ENCODE data around the gene MEX3A. TPM values are rescaled to one million over a fixed set of nuclear protein-coding genes. Genes with fewer than 3 reads are reported as not detected.

The MEX3A gene
- polyA plus RNA-seq, 2 of the 4 experiments (the other 2 are of a cell fraction): 1.8 to 4.9 TPM

- Histone ChIP-seq H3K4me2 (no peak overlapping the region), H3K4me3 (no peak overlapping the region), H3K27ac (peak overlapping the region; percentile 17 to 91; a peak in 3 of 6 replicates), H3K4me1 (peaks cover 64% of the 10 kb centered on the region), H3K9me3 (no peaks in the 10 kb centered on the region)
- ATAC-seq: no peak
- ChIA-PET POLR2A (interaction anchor here (0.6 to 2.1 kb wide), 4 partner anchors 16 to 31 kb away, joined by 3 to 14 read pairs (median 6); partner anchors contain the start of gene LMNA), CTCF (interaction anchor here (1.0 to 29.4 kb wide), 6 partner anchors 8 to 125 kb away, joined by 4 to 2239 read pairs (median 14); partner anchors contain the start of genes LMNA and SEMA4A)
- TF ChIP-seq RCOR1 (IDR thresholded peaks at IDR 0.05; ENCODE audit: low read depth, low read length) (no peak), RFX5 (IDR thresholded peaks at IDR 0.05) (no peak), CTCF (IDR thresholded peaks at IDR 0.05) (no peak), CBX8 (IDR thresholded peaks at IDR 0.05) (no peak)
- no peak for DNase-seq (ENCODE audit: low read depth in 1 of 2, low spot score in 1 of 2)
- no peak for FAIRE-seq
- WGBS (ENCODE audit: missing lambda C conversion rate): 92% methylated on average over 2 of the region's 2 CpGs
Measured at GRCh38 chr1:156098784-156099183, 16.5 kb upstream of the MEX3A start.

- 98% methylated on average over 9 of the region's 9 CpGs for WGBS (ENCODE audit: missing lambda C conversion rate)
- no peak for ATAC-seq
- TF ChIP-seq CBX2 (IDR thresholded peaks at IDR 0.05; ENCODE audit: borderline replicate concordance, low read depth) (no peak), CTCF (IDR thresholded peaks at IDR 0.05) (no peak), ATOH8 (CRISPR knock-in tag; IDR thresholded peaks at IDR 0.05; ENCODE audit: low read depth) (no peak), EHMT2 (IDR thresholded peaks at IDR 0.05; ENCODE audit: low read depth) (no peak)
- ChIA-PET CTCF (interaction anchor here (0.9 to 29.4 kb wide), 16 partner anchors 8 to 338 kb away, joined by 3 to 2239 read pairs (median 6); partner anchors contain the start of genes LMNA, PMF1, SEMA4A and SLC25A44), POLR2A (interaction anchor here (1.0 to 2.2 kb wide), 8 partner anchors 8 to 32 kb away, joined by 3 to 17 read pairs (median 7); partner anchors contain the start of gene LMNA)
- H3K4me2 ChIP-seq: peak overlapping the region; percentile 62; the same call in 1 of the 3 replicates
- peaks cover 52% of the 10 kb centered on the region for H3K4me1 ChIP-seq
- no peak for FAIRE-seq
- no peak overlapping the region for H3K4me3 ChIP-seq
- no peaks in the 10 kb centered on the region for H3K9me3 ChIP-seq
- H3K27ac ChIP-seq: peak overlapping the region; percentile 91 to 93
- no peak for DNase-seq (ENCODE audit: low read depth in 1 of 2, low spot score in 1 of 2)
Measured at GRCh38 chr1:156097499-156098178, 15.4 kb upstream of the MEX3A start.

- POLR2A ChIA-PET: interaction anchor here (1.0 to 2.2 kb wide), 8 partner anchors 9 to 116 kb away, joined by 3 to 17 read pairs (median 6); partner anchors contain the start of genes LMNA and PMF1
- FAIRE-seq (no peak), DNase-seq (ENCODE audit: low read depth in 1 of 2, low spot score in 1 of 2) (peak; percentile 86 to 93), ATAC-seq (peak; percentile 96 to 97)
- WGBS (ENCODE audit: missing lambda C conversion rate): 27% methylated on average over 14 of the region's 14 CpGs
- peaks cover 44% of the 10 kb centered on the region for H3K4me1 ChIP-seq
- CTCF ChIA-PET: interaction anchor here (0.5 to 29.4 kb wide), 43 partner anchors 9 to 339 kb away, joined by 3 to 2239 read pairs (median 4); partner anchors contain the start of genes LMNA, PMF1, SEMA4A and SLC25A44
- peak overlapping the region; percentile 62 for H3K4me2 ChIP-seq
- H3K27ac ChIP-seq: peak overlapping the region; percentile 91 to 93
- no peaks in the 10 kb centered on the region for H3K9me3 ChIP-seq
- H3K4me3 ChIP-seq: no peak overlapping the region
- TF ChIP-seq TFCP2L1 (CRISPR knock-in tag; IDR thresholded peaks at IDR 0.05) (no peak), NR3C1 (IDR thresholded peaks at IDR 0.05) (no peak), ZNF302 (CRISPR knock-in tag; IDR thresholded peaks at IDR 0.05) (no peak), KDM1A (IDR thresholded peaks at IDR 0.05; ENCODE audit: low read depth) (no peak), SREBF2 (IDR thresholded peaks at IDR 0.05) (no peak), EHF (CRISPR knock-in tag; IDR thresholded peaks at IDR 0.05) (no peak), EP300 (IDR thresholded peaks at IDR 0.05) (no peak), PBX3 (IDR thresholded peaks at IDR 0.05) (no peak), CEBPB (IDR thresholded peaks at IDR 0.05) (no peak), JUNB (IDR thresholded peaks at IDR 0.05) (no peak), MAFK (IDR thresholded peaks at IDR 0.05; ENCODE audit: partially characterized antibody) (peak; percentile 23), ZFP36 (IDR thresholded peaks at IDR 0.05; ENCODE audit: borderline replicate concordance, partially characterized antibody) (no peak), CTCF (IDR thresholded peaks at IDR 0.05) (peak; percentile 95), RAD21 (conservative IDR thresholded peaks at IDR 0.05 in 1 of 2, IDR thresholded peaks at IDR 0.05 in 1 of 2) (peak; percentile 98 to 99), HOXB13 (CRISPR knock-in tag; IDR thresholded peaks at IDR 0.05; ENCODE audit: low read depth) (no peak), MAZ (IDR thresholded peaks at IDR 0.05; ENCODE audit: borderline replicate concordance, low read depth, low read length) (0 out of 2 replicates have a peak, but pooled peaks have one; percentile 11)
Measured at GRCh38 chr1:156096640-156097391, 14.6 kb upstream of the MEX3A start.

All from A549 (cell line).